Measurements from ENCODE around the gene BASP1. TPM values are rescaled to one million over a fixed set of nuclear protein-coding genes. Genes with fewer than 3 reads are reported as not detected.

BASP1 gene
- total and polyA plus RNA-seq, 7 donors, result 7.4 to 18.6 (median 11.1) TPM

DNA sequence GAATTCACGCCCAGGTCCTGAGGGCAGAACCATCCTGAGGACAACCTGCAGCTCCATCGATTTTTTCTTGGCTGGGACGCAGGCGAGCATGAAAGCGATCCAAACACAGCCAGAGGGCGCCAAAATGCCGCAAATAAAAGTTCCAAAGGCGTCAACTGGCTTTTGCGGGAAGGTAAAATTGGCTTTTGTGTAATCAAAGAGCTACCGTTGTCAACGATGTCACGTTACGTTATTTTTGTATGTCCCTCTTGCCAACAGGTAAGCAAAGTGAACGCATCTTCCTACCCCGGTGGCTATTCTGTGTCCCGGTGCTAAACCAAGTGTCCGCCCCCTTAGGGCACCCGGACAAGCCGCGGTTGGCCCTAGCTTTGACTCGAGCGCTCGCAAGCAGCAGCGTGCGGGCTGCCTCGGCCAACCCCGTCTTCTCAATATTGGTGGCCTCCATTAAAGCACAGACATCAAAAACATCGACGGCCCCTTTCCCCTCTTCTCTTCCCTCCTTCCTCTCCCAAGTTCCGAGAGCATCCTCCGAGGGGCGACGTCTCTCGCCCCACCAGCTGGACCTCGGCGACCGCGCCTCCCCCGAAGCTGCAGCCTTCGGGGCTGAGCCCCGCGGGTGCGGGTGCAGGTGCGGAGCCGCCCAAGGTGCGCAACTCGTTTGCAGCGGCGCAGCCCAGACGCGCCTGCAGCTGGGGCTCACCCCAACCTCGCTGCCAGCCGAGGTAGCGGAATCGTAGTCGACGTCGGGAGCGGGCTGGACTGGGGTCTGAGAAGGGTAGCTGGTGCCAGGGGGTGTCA is 1.1 kb upstream of the BASP1 start:
- intact Hi-C loops (cut with DNase I), result loop anchor here (5.0 kb wide), 1 partner anchor 1096 kb away; no protein-coding TSS in a partner anchor
- peak overlapping the region in 1 of 4 donors; percentile 6 for H3K27ac ChIP-seq
- DNase-seq, result peak; percentile 79
- peaks cover 0 to 28% (median 25%) of the 10 kb centered on the region in 4 donors for H3K4me1 ChIP-seq
- WGBS, 2 donors, result 2 to 3% methylated on average over 59 of the region's 59 CpGs
- peak overlapping the region in 3 of 4 donors; percentile 45 to 54 (median 46) for H3K4me3 ChIP-seq
- peaks cover 6 to 37% (median 32%) of the 10 kb centered on the region in 3 donors for H3K27me3 ChIP-seq
- TF ChIP-seq, protein P1, sequence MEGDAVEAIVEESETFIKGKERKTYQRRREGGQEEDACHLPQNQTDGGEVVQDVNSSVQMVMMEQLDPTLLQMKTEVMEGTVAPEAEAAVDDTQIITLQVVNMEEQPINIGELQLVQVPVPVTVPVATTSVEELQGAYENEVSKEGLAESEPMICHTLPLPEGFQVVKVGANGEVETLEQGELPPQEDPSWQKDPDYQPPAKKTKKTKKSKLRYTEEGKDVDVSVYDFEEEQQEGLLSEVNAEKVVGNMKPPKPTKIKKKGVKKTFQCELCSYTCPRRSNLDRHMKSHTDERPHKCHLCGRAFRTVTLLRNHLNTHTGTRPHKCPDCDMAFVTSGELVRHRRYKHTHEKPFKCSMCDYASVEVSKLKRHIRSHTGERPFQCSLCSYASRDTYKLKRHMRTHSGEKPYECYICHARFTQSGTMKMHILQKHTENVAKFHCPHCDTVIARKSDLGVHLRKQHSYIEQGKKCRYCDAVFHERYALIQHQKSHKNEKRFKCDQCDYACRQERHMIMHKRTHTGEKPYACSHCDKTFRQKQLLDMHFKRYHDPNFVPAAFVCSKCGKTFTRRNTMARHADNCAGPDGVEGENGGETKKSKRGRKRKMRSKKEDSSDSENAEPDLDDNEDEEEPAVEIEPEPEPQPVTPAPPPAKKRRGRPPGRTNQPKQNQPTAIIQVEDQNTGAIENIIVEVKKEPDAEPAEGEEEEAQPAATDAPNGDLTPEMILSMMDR (IDR thresholded peaks at IDR 0.05), result peak; percentile 35 to 60 (median 54)
- TF ChIP-seq POLR2AphosphoS5 (IDR thresholded peaks at IDR 0.05) (no peak), EP300 (IDR thresholded peaks at IDR 0.05) (no peak), POLR2A (IDR thresholded peaks at IDR 0.05) (no peak)
- no peaks in the 10 kb centered on the region for H3K36me3 ChIP-seq
- no peaks in the 10 kb centered on the region for H3K9me3 ChIP-seq

DNA sequence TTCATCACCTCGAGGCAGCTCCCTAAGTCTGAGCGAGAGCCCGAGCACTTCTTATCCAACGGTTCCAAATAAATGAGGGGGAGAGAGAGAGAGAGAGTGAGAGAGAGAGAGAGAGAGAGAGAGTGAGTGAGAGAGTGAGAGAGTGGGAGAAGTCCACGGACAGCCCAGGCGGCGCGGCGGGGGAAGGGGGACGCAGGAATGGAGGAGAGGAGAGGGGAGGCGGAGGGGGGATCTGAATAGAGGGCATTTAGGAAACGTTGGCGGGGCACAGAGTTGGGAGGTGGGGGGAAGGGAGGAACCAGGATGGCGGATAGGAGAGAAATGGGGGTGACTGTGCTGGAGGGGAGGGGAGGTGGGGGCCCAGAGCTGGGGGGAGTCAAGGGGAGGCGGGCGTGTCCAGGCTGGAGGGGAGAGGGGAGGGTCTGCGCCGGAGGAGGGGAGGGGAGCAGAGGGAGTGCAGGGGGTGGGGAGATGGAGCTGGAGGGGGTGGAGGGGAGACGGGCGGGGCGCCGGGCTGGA is 398 bp upstream of the BASP1 start:
- no peaks in the 10 kb centered on the region for H3K9me3 ChIP-seq
- peaks cover 6 to 35% (median 32%) of the 10 kb centered on the region in 3 donors for H3K27me3 ChIP-seq
- peak overlapping the region in 3 of 4 donors; percentile 45 to 54 (median 46) for H3K4me3 ChIP-seq
- 2 to 3% methylated on average over 22 of the region's 22 CpGs for WGBS, 2 donors
- peak overlapping the region in 1 of 4 donors; percentile 6 for H3K27ac ChIP-seq
- DNase-seq, result no peak
- H3K36me3 ChIP-seq, result no peaks in the 10 kb centered on the region
- peaks cover 0 to 28% (median 25%) of the 10 kb centered on the region in 4 donors for H3K4me1 ChIP-seq
- intact Hi-C loops (cut with DNase I), result loop anchor here (5.0 kb wide), 1 partner anchor 1095 kb away; no protein-coding TSS in a partner anchor
- TF ChIP-seq, protein P1 (IDR thresholded peaks at IDR 0.05), result no peak

DNA sequence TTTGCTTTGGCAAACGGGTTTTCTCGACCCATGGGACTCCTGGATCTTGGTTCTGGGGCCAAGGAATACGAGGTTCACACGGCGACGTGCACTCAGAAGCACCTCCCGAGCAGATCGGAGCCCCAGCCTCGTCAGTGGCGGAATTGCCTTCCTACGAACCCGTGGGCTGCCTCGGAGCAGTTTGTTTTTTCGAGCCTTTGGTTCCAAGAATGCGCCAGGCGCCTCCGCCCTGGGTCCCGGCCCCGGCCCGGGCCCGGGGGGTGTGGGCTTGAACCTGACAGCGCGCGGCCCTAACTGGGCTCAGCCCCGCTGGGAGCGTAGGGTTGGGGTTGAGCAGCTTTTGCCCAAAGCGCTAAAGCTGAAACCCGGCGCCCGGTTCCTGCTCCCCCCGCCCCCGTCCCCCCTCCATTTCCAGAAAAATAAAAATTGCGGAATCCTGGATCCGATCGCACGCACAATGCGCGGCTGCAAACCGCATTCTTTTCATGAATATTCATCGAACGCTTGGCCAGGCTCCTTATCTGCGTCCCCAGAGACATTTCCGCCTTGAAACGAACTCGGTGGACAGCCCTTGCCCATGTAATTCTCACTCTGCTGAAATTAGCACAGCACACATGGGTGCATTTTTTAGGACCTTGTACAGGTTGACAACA is 1.0 kb downstream of the BASP1 start:
- H3K27me3 ChIP-seq, result peaks cover 6 to 42% (median 32%) of the 10 kb centered on the region in 3 donors
- H3K9me3 ChIP-seq, result no peaks in the 10 kb centered on the region
- H3K27ac ChIP-seq, result peak overlapping the region in 2 of 4 donors; percentile 17 to 38
- TF ChIP-seq POLR2AphosphoS5 (IDR thresholded peaks at IDR 0.05) (no peak), EP300 (IDR thresholded peaks at IDR 0.05) (no peak), POLR2A (IDR thresholded peaks at IDR 0.05) (no peak)
- TF ChIP-seq, protein P1 (IDR thresholded peaks at IDR 0.05), result no peak
- no peak for DNase-seq
- WGBS, 2 donors, result 1% methylated on average over 45 of the region's 45 CpGs
- intact Hi-C loops (cut with DNase I), result loop anchor here (5.0 kb wide), 1 partner anchor 1094 kb away; no protein-coding TSS in a partner anchor
- H3K4me1 ChIP-seq, result peaks cover 0 to 28% (median 25%) of the 10 kb centered on the region in 4 donors
- no peaks in the 10 kb centered on the region for H3K36me3 ChIP-seq
- H3K4me3 ChIP-seq, result peak overlapping the region; percentile 26 to 54 (median 46)

DNA sequence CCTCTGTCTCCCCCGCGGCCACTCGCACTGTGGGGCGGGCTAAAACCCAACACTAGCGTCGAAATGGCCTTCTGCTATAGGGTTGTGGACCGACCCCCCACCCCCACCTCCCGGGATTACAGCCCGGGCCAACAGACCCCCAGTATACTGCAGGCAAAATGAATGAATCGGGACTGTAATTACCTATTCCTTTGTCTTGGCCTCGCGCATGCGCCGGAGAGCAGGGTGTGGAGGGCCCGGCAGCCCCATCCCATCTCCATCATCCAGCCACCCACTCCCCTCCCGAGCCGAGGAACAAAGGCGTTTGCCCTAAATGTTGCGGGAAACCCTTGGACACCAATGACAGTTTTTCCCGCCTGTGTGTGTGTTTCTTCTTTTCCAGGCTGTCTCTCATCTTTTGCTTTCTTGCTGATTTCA is 1.6 kb downstream of the BASP1 start:
- DNase-seq, result no peak
- Histone ChIP-seq H3K36me3 (no peaks in the 10 kb centered on the region), H3K27ac (no peak overlapping the region), H3K4me3 (peak overlapping the region in 3 of 4 donors; percentile 45 to 54 (median 46)), H3K4me1 (peaks cover 0 to 28% (median 25%) of the 10 kb centered on the region in 4 donors), H3K9me3 (no peaks in the 10 kb centered on the region), H3K27me3 (peaks cover 6 to 42% (median 32%) of the 10 kb centered on the region in 3 donors)
- TF ChIP-seq EP300 (IDR thresholded peaks at IDR 0.05), result no peak
- no peak for TF ChIP-seq POLR2A (IDR thresholded peaks at IDR 0.05)
- TF ChIP-seq, protein P1 (IDR thresholded peaks at IDR 0.05), result no peak
- TF ChIP-seq POLR2AphosphoS5 (IDR thresholded peaks at IDR 0.05), result no peak
- WGBS, 2 donors, result 13 to 17% methylated on average over 20 of the region's 20 CpGs
- intact Hi-C loops (cut with DNase I), result loop anchor here (5.0 kb wide), 1 partner anchor 1093 kb away; no protein-coding TSS in a partner anchor

Data from sigmoid colon (tissue), 7 donors.